ENCODE measurements around the gene SLC27A5. TPM values are rescaled to one million over a fixed set of nuclear protein-coding genes. Genes with fewer than 3 reads are reported as not detected.
"Not testable (repeated sequence)": the region's sequence is repeated elsewhere in the genome, so short reads cannot be mapped to it uniquely, and the experiment has no call there.

The SLC27A5 gene
- total RNA-seq, 1 experiment from 2014 or later: 1.2 TPM

- Histone ChIP-seq H3K4me2 (ENCODE audit: low read depth, low read length, poor library complexity, severe bottlenecking) (peak overlapping the region; percentile 83), H3K27ac (ENCODE audit: low read length) (no peak overlapping the region), H2AFZ (ENCODE audit: low read length) (peak overlapping the region; percentile 88), H3K79me2 (ENCODE audit: low read length) (peaks cover 9% of the 10 kb centered on the region), H3K36me3 (ENCODE audit: insufficient read depth, low read length) (no peaks in the 10 kb centered on the region; the same call in 1 of the 2 replicates), H3K27me3 (ENCODE audit: low read length) (peaks cover 5% of the 10 kb centered on the region; the same call in 1 of the 2 replicates), H3K9ac (ENCODE audit: low read length) (peak overlapping the region; percentile 90), H3K4me3 (ENCODE audit: low read length) (peak overlapping the region; percentile 94), H4K20me1 (ENCODE audit: insufficient read depth, low read depth, low read length) (no peaks in the 10 kb centered on the region), H3K4me1 (ENCODE audit: low read length) (peaks cover 11% of the 10 kb centered on the region), H3K9me3 (ENCODE audit: low read length) (peaks cover 15% of the 10 kb centered on the region), H3K9me2 (replicated peaks; ENCODE audit: insufficient read depth, low read length) (no peaks in the 10 kb centered on the region)
- no peak for DNase-seq
Measured at GRCh38 chr19:58450856-58451357, 60.9 kb downstream of the SLC27A5 start.

GRCh38 chr19:58449980-58450379, 61.8 kb downstream of the SLC27A5 start:
- Histone ChIP-seq H3K9me3 (ENCODE audit: low read length) (peaks cover 15% of the 10 kb centered on the region), H3K4me1 (ENCODE audit: low read length) (peaks cover 16% of the 10 kb centered on the region)
- DNase-seq; H3K27ac ChIP-seq (ENCODE audit: low read length); H3K4me3 ChIP-seq (ENCODE audit: low read length); H3K27me3 ChIP-seq (ENCODE audit: low read length); H3K36me3 ChIP-seq (ENCODE audit: insufficient read depth, low read length); H3K9ac ChIP-seq (ENCODE audit: low read length); H2AFZ ChIP-seq (ENCODE audit: low read length); H3K4me2 ChIP-seq (ENCODE audit: low read depth, low read length, poor library complexity, severe bottlenecking); H3K79me2 ChIP-seq (ENCODE audit: low read length); H3K9me2 ChIP-seq (replicated peaks; ENCODE audit: insufficient read depth, low read length); H4K20me1 ChIP-seq (ENCODE audit: insufficient read depth, low read depth, low read length): not testable (repeated sequence)

GRCh38 chr19:58448860-58449259, 62.9 kb downstream of the SLC27A5 start:
- not testable (repeated sequence) for H3K27ac ChIP-seq (ENCODE audit: low read length); H2AFZ ChIP-seq (ENCODE audit: low read length); H4K20me1 ChIP-seq (ENCODE audit: insufficient read depth, low read depth, low read length); H3K9me2 ChIP-seq (replicated peaks; ENCODE audit: insufficient read depth, low read length); H3K9ac ChIP-seq (ENCODE audit: low read length); H3K27me3 ChIP-seq (ENCODE audit: low read length); H3K4me2 ChIP-seq (ENCODE audit: low read depth, low read length, poor library complexity, severe bottlenecking); DNase-seq; H3K4me3 ChIP-seq (ENCODE audit: low read length); H3K79me2 ChIP-seq (ENCODE audit: low read length); H3K36me3 ChIP-seq (ENCODE audit: insufficient read depth, low read length)
- Histone ChIP-seq H3K9me3 (ENCODE audit: low read length) (peaks cover 15% of the 10 kb centered on the region), H3K4me1 (ENCODE audit: low read length) (peaks cover 20% of the 10 kb centered on the region)

Small RNA genes lying within 50 kb of the gene (small RNA-seq; reads per million reads assigned to genes)
- gene MIR6807 (not detected), gene RN7SL525P (not detected), gene RN7SL693P (not detected), gene RNU6-1337P (not detected)

Other genes starting within 250 kb of the SLC27A5 start
- 14.8 and 16.9 TPM in 2 replicates for gene ZNF8, start 233.0 kb downstream of the SLC27A5 start, total RNA-seq (2014; rRNA removed; shearing (Covaris generic); ENCODE audit: low replicate concordance)
- 94.2 and 129 TPM in 2 replicates for gene ERVK3-1, start 206.6 kb downstream of the SLC27A5 start, total RNA-seq (2014; rRNA removed; shearing (Covaris generic); ENCODE audit: low replicate concordance)
- gene ZSCAN22, start 185.0 kb downstream of the SLC27A5 start, total RNA-seq (2014; rRNA removed; shearing (Covaris generic); ENCODE audit: low replicate concordance): 5.1 and 5.3 TPM in 2 replicates
- 52.9 and 85.4 TPM in 2 replicates for gene A1BG, start 158.5 kb downstream of the SLC27A5 start, total RNA-seq (2014; rRNA removed; shearing (Covaris generic); ENCODE audit: low replicate concordance)
- 1.1 and 3.0 TPM in 2 replicates for gene ZNF497, start 149.2 kb downstream of the SLC27A5 start, total RNA-seq (2014; rRNA removed; shearing (Covaris generic); ENCODE audit: low replicate concordance)
- 0.75 and 2.4 TPM in 2 replicates for gene ZNF837, start 131.0 kb downstream of the SLC27A5 start, total RNA-seq (2014; rRNA removed; shearing (Covaris generic); ENCODE audit: low replicate concordance)
- 6,081 and 7,190 TPM in 2 replicates for gene RPS5, start 124.7 kb downstream of the SLC27A5 start, total RNA-seq (2014; rRNA removed; shearing (Covaris generic); ENCODE audit: low replicate concordance)
- 0.90 and 0.97 TPM in 2 replicates for gene RNF225, start 116.3 kb downstream of the SLC27A5 start, total RNA-seq (2014; rRNA removed; shearing (Covaris generic); ENCODE audit: low replicate concordance)
- 21.1 and 31.6 TPM in 2 replicates for gene ZNF584, start 103.3 kb downstream of the SLC27A5 start, total RNA-seq (2014; rRNA removed; shearing (Covaris generic); ENCODE audit: low replicate concordance)
- gene ZNF132, start 71.8 kb downstream of the SLC27A5 start, total RNA-seq (2014; rRNA removed; shearing (Covaris generic); ENCODE audit: low replicate concordance): not detected in 2 replicates
- 21.2 and 22.5 TPM in 2 replicates for gene ZNF324B, start 60.4 kb downstream of the SLC27A5 start, total RNA-seq (2014; rRNA removed; shearing (Covaris generic); ENCODE audit: low replicate concordance)
- gene ZNF324, start 44.9 kb downstream of the SLC27A5 start, total RNA-seq (2014; rRNA removed; shearing (Covaris generic); ENCODE audit: low replicate concordance): 10.4 and 29.1 TPM in 2 replicates
- 11.8 and 20.6 TPM in 2 replicates for gene ZNF446, start 35.6 kb downstream of the SLC27A5 start, total RNA-seq (2014; rRNA removed; shearing (Covaris generic); ENCODE audit: low replicate concordance)
- 2.0 and 4.7 TPM in 2 replicates for gene ZBTB45, start 7.8 kb upstream of the SLC27A5 start, total RNA-seq (2014; rRNA removed; shearing (Covaris generic); ENCODE audit: low replicate concordance)
- 142 and 257 TPM in 2 replicates for gene TRIM28, start 32.1 kb upstream of the SLC27A5 start, total RNA-seq (2014; rRNA removed; shearing (Covaris generic); ENCODE audit: low replicate concordance)
- gene CHMP2A, start 43.1 kb upstream of the SLC27A5 start, total RNA-seq (2014; rRNA removed; shearing (Covaris generic); ENCODE audit: low replicate concordance): 54.2 and 85.9 TPM in 2 replicates
- gene UBE2M, start 46.6 kb upstream of the SLC27A5 start, total RNA-seq (2014; rRNA removed; shearing (Covaris generic); ENCODE audit: low replicate concordance): 33.4 and 90.6 TPM in 2 replicates
- gene MZF1, start 61.3 kb upstream of the SLC27A5 start, total RNA-seq (2014; rRNA removed; shearing (Covaris generic); ENCODE audit: low replicate concordance): 13.3 and 20.1 TPM in 2 replicates